ENCODE data around the gene GTF3C5. TPM values are rescaled to one million over a fixed set of nuclear protein-coding genes. Genes with fewer than 3 reads are reported as not detected.

Gene GTF3C5
- polyA plus RNA-seq, 1 of the 3 experiments (the other 2 are of a cell fraction), result 57.3 TPM

DNA sequence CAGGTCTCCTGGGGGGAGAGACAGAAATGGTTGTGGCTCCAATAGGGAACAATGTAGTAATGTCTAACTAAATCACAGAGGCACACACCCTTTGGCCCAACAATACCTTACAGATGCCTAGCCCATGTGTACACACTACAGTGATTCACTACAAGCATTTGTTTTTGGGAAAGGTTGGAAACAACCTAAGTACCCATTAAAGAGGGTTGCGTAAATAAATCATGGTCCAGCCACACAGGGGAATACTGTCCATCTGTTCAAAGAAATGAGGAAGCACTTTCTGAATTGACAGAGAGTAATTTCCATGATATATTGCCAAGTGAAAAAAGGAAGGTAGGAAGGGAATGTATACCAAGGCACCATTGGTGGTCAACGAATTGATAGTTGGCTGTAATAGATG is 22.0 kb upstream of the GTF3C5 start:
- no peaks in the 10 kb centered on the region; a peak in 1 of 4 replicates for H3K4me1 ChIP-seq (ENCODE audit: control insufficient read depth in 1 of 2, insufficient read depth in 2 of 2, low read depth in 1 of 2, low read length in 1 of 2)
- no peak overlapping the region for H3K4me2 ChIP-seq
- H3K36me3 ChIP-seq (replicated peaks in 1 of 2; ENCODE audit: control insufficient read depth in 1 of 2, insufficient read depth in 2 of 2, low read length in 1 of 2), result no peaks in the 10 kb centered on the region
- H3K79me2 ChIP-seq (ENCODE audit: insufficient read depth), result no peaks in the 10 kb centered on the region
- H3F3A ChIP-seq (replicated peaks; ENCODE audit: insufficient read depth), result no peaks in the 10 kb centered on the region
- H3K9ac ChIP-seq, result no peak overlapping the region
- CTCF ChIA-PET, result no interaction called here
- peaks cover 7% of the 10 kb centered on the region; the same call in 1 of the 2 replicates for H3K27me3 ChIP-seq (ENCODE audit: insufficient read depth)
- H3K9me3 ChIP-seq, result no peaks in the 10 kb centered on the region
- H3K9me2 ChIP-seq, result no peaks in the 10 kb centered on the region
- H3K27ac ChIP-seq (ENCODE audit: low read depth in 2 of 2, low read length in 1 of 2), result no peak overlapping the region
- WGBS (ENCODE audit: low lambda C conversion rate), result 47% methylated on average over 2 of the region's 2 CpGs
- no peak for DNase-seq
- no peak overlapping the region for H3K4me3 ChIP-seq (ENCODE audit: low read depth in 2 of 2, low read length in 1 of 2)
- no peak overlapping the region for H2AFZ ChIP-seq (ENCODE audit: low read depth)
- TF ChIP-seq RAD21 (IDR thresholded peaks at IDR 0.05; ENCODE audit: low read length), result no peak
- TF ChIP-seq JUND (IDR thresholded peaks at IDR 0.05), result no peak
- TF ChIP-seq NRF1 (IDR thresholded peaks at IDR 0.05; ENCODE audit: low read depth, low read length), result no peak
- no peak for TF ChIP-seq FOSL2 (IDR thresholded peaks at IDR 0.05; ENCODE audit: borderline replicate concordance, low read depth)
- no peak for TF ChIP-seq SIN3A (IDR thresholded peaks at IDR 0.05; ENCODE audit: borderline replicate concordance, low read depth, low read length)
- TF ChIP-seq, protein P1, sequence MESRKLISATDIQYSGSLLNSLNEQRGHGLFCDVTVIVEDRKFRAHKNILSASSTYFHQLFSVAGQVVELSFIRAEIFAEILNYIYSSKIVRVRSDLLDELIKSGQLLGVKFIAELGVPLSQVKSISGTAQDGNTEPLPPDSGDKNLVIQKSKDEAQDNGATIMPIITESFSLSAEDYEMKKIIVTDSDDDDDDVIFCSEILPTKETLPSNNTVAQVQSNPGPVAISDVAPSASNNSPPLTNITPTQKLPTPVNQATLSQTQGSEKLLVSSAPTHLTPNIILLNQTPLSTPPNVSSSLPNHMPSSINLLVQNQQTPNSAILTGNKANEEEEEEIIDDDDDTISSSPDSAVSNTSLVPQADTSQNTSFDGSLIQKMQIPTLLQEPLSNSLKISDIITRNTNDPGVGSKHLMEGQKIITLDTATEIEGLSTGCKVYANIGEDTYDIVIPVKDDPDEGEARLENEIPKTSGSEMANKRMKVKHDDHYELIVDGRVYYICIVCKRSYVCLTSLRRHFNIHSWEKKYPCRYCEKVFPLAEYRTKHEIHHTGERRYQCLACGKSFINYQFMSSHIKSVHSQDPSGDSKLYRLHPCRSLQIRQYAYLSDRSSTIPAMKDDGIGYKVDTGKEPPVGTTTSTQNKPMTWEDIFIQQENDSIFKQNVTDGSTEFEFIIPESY (IDR thresholded peaks at IDR 0.05; ENCODE audit: borderline replicate concordance, low read depth), result no peak
- TF ChIP-seq EZH2phosphoT487 (IDR thresholded peaks at IDR 0.05; ENCODE audit: borderline replicate concordance, low read depth), result no peak
- no peak for TF ChIP-seq RXRA (IDR thresholded peaks at IDR 0.05; ENCODE audit: borderline replicate concordance, low read depth)
- TF ChIP-seq, protein P2, sequence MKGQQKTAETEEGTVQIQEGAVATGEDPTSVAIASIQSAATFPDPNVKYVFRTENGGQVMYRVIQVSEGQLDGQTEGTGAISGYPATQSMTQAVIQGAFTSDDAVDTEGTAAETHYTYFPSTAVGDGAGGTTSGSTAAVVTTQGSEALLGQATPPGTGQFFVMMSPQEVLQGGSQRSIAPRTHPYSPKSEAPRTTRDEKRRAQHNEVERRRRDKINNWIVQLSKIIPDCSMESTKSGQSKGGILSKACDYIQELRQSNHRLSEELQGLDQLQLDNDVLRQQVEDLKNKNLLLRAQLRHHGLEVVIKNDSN (IDR thresholded peaks at IDR 0.05; ENCODE audit: borderline replicate concordance, low read depth), result no peak
- TF ChIP-seq POLR2AphosphoS5 (IDR thresholded peaks at IDR 0.05; ENCODE audit: low read depth, low read length), result no peak
- no peak for TF ChIP-seq FOXM1 (IDR thresholded peaks at IDR 0.05; ENCODE audit: low read depth)
- no peak for TF ChIP-seq MEF2A (IDR thresholded peaks at IDR 0.05; ENCODE audit: borderline replicate concordance, low read depth)
- no peaks in the 10 kb centered on the region for H4K20me1 ChIP-seq (ENCODE audit: insufficient read depth)
- POLR2A ChIA-PET, result no interaction called here

DNA sequence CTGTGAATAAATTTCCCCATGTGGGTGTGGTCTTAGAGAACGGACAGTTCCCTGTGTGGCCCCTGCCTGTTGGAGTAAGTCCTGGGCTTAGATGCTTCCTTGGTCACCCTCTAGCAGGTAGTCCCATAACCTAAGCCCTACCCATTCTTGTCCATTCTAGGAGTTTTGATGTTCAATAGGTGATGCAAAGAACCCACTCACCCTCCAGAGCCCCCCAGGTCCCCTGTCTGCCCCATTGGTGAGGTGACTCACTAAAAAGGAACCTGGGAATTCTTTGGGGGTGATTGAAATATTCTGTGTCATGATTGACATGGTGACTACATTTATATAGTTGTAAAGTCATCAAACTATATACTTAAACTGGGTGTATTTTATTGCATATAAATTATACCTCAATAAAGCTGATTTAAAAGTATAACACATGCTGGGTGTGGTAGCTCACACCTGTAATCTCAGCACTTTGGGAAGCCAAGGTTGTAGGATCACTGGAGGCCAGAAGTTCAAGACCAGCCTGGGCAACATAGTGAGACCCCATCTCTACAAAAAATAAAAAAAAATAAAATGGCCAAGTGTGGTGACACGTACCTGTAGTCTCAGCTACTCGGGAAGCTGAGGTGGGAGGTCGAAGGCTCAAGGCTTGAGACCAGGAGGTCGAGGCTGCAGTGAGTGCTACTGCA is 20.8 kb upstream of the GTF3C5 start:
- Histone ChIP-seq H3K79me2 (ENCODE audit: insufficient read depth) (no peaks in the 10 kb centered on the region), H3K4me3 (ENCODE audit: low read depth in 2 of 2, low read length in 1 of 2) (no peak overlapping the region), H3K9ac (no peak overlapping the region), H2AFZ (ENCODE audit: low read depth) (no peak overlapping the region), H3K27ac (ENCODE audit: low read depth in 2 of 2, low read length in 1 of 2) (no peak overlapping the region), H3K27me3 (ENCODE audit: insufficient read depth) (peaks cover 7% of the 10 kb centered on the region; the same call in 1 of the 2 replicates), H3K4me1 (ENCODE audit: control insufficient read depth in 1 of 2, insufficient read depth in 2 of 2, low read depth in 1 of 2, low read length in 1 of 2) (no peaks in the 10 kb centered on the region), H3K9me3 (no peaks in the 10 kb centered on the region), H3K4me2 (no peak overlapping the region), H3F3A (replicated peaks; ENCODE audit: insufficient read depth) (no peaks in the 10 kb centered on the region), H3K36me3 (replicated peaks in 1 of 2; ENCODE audit: control insufficient read depth in 1 of 2, insufficient read depth in 2 of 2, low read length in 1 of 2) (no peaks in the 10 kb centered on the region), H3K9me2 (no peaks in the 10 kb centered on the region), H4K20me1 (ENCODE audit: insufficient read depth) (no peaks in the 10 kb centered on the region)
- no peak for TF ChIP-seq SMC3 (IDR thresholded peaks at IDR 0.05; ENCODE audit: low read depth, low read length)
- no peak for TF ChIP-seq EP300 (IDR thresholded peaks at IDR 0.05; ENCODE audit: borderline replicate concordance in 1 of 2, low read depth in 1 of 2, low read length in 1 of 2)
- TF ChIP-seq RFX5 (IDR thresholded peaks at IDR 0.05; ENCODE audit: low read length), result no peak
- TF ChIP-seq CHD2 (IDR thresholded peaks at IDR 0.05; ENCODE audit: low read length, partially characterized antibody), result no peak
- no peak for TF ChIP-seq JUND (IDR thresholded peaks at IDR 0.05)
- TF ChIP-seq, protein P3, sequence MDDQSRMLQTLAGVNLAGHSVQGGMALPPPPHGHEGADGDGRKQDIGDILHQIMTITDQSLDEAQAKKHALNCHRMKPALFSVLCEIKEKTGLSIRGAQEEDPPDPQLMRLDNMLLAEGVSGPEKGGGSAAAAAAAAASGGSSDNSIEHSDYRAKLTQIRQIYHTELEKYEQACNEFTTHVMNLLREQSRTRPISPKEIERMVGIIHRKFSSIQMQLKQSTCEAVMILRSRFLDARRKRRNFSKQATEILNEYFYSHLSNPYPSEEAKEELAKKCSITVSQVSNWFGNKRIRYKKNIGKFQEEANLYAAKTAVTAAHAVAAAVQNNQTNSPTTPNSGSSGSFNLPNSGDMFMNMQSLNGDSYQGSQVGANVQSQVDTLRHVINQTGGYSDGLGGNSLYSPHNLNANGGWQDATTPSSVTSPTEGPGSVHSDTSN (IDR thresholded peaks at IDR 0.05), result no peak
- TF ChIP-seq FOXJ3 (CRISPR knock-in tag; IDR thresholded peaks at IDR 0.05), result no peak
- POLR2A ChIA-PET, result no interaction called here
- no peak for DNase-seq
- 20% methylated on average over 5 of the region's 5 CpGs for WGBS (ENCODE audit: low lambda C conversion rate)
- CTCF ChIA-PET, result interaction anchor here (2.5 kb wide), 1 partner anchor 12 kb away, joined by 20 read pairs; no protein-coding TSS in a partner anchor

Measured in SK-N-SH (cell line).